ENCODE results near the gene MAML3. TPM values are rescaled to one million over a fixed set of nuclear protein-coding genes. Genes with fewer than 3 reads are reported as not detected.

The MAML3 gene
- total and polyA plus RNA-seq, 4 experiments from 2014 or later = 0.15 to 3.7 (median 1.7) TPM

GRCh38 chr4:139857977-139858376, 296.0 kb downstream of the MAML3 start:
- no peaks in the 10 kb centered on the region for H3K4me1 ChIP-seq (ENCODE audit: insufficient read depth, low read length)
- POLR2A ChIA-PET (ENCODE audit: partially characterized antibody) = no interaction called here
- H3K27ac ChIP-seq (ENCODE audit: low read depth, low read length) = no peak overlapping the region
- Mint-ChIP-seq H3K9me3 (no peaks in the 10 kb centered on the region), H3K4me3 (no peak overlapping the region), H3K27me3 (peaks cover 0 to 6% of the 10 kb centered on the region in 2 donors), H3K4me1 (peaks cover 2 to 17% (median 10%) of the 10 kb centered on the region in 4 donors), H3K36me3 (peaks cover 0 to 3% of the 10 kb centered on the region in 2 donors), H3K27ac (no peak overlapping the region)
- DNase-seq = no peak
- no peaks in the 10 kb centered on the region for H3K36me3 ChIP-seq (ENCODE audit: insufficient read depth, low read length)
- H3K27me3 ChIP-seq (ENCODE audit: insufficient read depth, low read length) = no peaks in the 10 kb centered on the region
- CTCF ChIA-PET (ENCODE audit: partially characterized antibody) = no interaction called here
- H3K9me3 ChIP-seq (ENCODE audit: control insufficient read depth in 1 of 2, low read length in 2 of 2) = no peaks in the 10 kb centered on the region
- intact Hi-C loops (cut with micrococcal nuclease) = no loop called here
- H3K4me3 ChIP-seq (ENCODE audit: low read length in 2 of 2) = no peak overlapping the region

GRCh38 chr4:139857021-139857420, 297.0 kb downstream of the MAML3 start:
- H3K9me3 ChIP-seq (ENCODE audit: control insufficient read depth in 1 of 2, low read length in 2 of 2) = no peaks in the 10 kb centered on the region
- H3K27ac ChIP-seq (ENCODE audit: low read depth, low read length) = no peak overlapping the region
- Mint-ChIP-seq H3K36me3 (peaks cover 0 to 3% of the 10 kb centered on the region in 2 donors), H3K4me1 (peaks cover 2 to 17% (median 10%) of the 10 kb centered on the region in 4 donors), H3K4me3 (peak overlapping the region in 4 of 8 donors; percentile 21 to 46 (median 33)), H3K27ac (peak overlapping the region in 3 of 7 donors; percentile 25 to 43 (median 42)), H3K9me3 (no peaks in the 10 kb centered on the region), H3K27me3 (peaks cover 0 to 3% of the 10 kb centered on the region in 2 donors)
- H3K4me3 ChIP-seq (ENCODE audit: low read length in 2 of 2) = no peak overlapping the region
- H3K27me3 ChIP-seq (ENCODE audit: insufficient read depth, low read length) = no peaks in the 10 kb centered on the region
- intact Hi-C loops (cut with micrococcal nuclease) = no loop called here
- no peaks in the 10 kb centered on the region for H3K4me1 ChIP-seq (ENCODE audit: insufficient read depth, low read length)
- ChIA-PET CTCF (ENCODE audit: partially characterized antibody) (no interaction called here), POLR2A (ENCODE audit: partially characterized antibody) (no interaction called here)
- DNase-seq = peak in 2 of 5 donors; percentile 2 to 16
- no peaks in the 10 kb centered on the region for H3K36me3 ChIP-seq (ENCODE audit: insufficient read depth, low read length)

GRCh38 chr4:139854668-139855403, 299.1 kb downstream of the MAML3 start:
- Histone ChIP-seq H3K27me3 (ENCODE audit: insufficient read depth, low read length) (no peaks in the 10 kb centered on the region), H3K4me1 (ENCODE audit: insufficient read depth, low read length) (no peaks in the 10 kb centered on the region), H3K36me3 (ENCODE audit: insufficient read depth, low read length) (no peaks in the 10 kb centered on the region), H3K4me3 (ENCODE audit: low read length in 2 of 2) (no peak overlapping the region), H3K27ac (ENCODE audit: low read depth, low read length) (no peak overlapping the region), H3K9me3 (ENCODE audit: control insufficient read depth in 1 of 2, low read length in 2 of 2) (no peaks in the 10 kb centered on the region)
- ChIA-PET CTCF (ENCODE audit: partially characterized antibody) (no interaction called here), POLR2A (ENCODE audit: partially characterized antibody) (no interaction called here)
- Mint-ChIP-seq H3K4me1 (peaks cover 2 to 13% (median 10%) of the 10 kb centered on the region in 4 donors), H3K36me3 (no peaks in the 10 kb centered on the region), H3K27me3 (peaks cover 0 to 3% of the 10 kb centered on the region in 2 donors), H3K9me3 (no peaks in the 10 kb centered on the region), H3K4me3 (no peak overlapping the region), H3K27ac (no peak overlapping the region)
- DNase-seq = no peak
- intact Hi-C loops (cut with micrococcal nuclease) = no loop called here

GRCh38 chr4:139853309-139853708, 300.7 kb downstream of the MAML3 start:
- ChIA-PET CTCF (ENCODE audit: partially characterized antibody) (interaction anchor here (1.0 kb wide), 1 partner anchor 10 kb away, joined by 3 read pairs; no protein-coding TSS in a partner anchor), POLR2A (ENCODE audit: partially characterized antibody) (no interaction called here)
- Mint-ChIP-seq H3K27ac (no peak overlapping the region), H3K27me3 (peaks cover 0 to 3% of the 10 kb centered on the region in 2 donors), H3K9me3 (no peaks in the 10 kb centered on the region), H3K4me3 (no peak overlapping the region), H3K4me1 (peaks cover 2 to 13% (median 7%) of the 10 kb centered on the region in 4 donors), H3K36me3 (no peaks in the 10 kb centered on the region)
- Histone ChIP-seq H3K4me3 (ENCODE audit: low read length in 2 of 2) (no peak overlapping the region), H3K36me3 (ENCODE audit: insufficient read depth, low read length) (no peaks in the 10 kb centered on the region), H3K4me1 (ENCODE audit: insufficient read depth, low read length) (no peaks in the 10 kb centered on the region), H3K27ac (ENCODE audit: low read depth, low read length) (no peak overlapping the region), H3K27me3 (ENCODE audit: insufficient read depth, low read length) (no peaks in the 10 kb centered on the region), H3K9me3 (ENCODE audit: control insufficient read depth in 1 of 2, low read length in 2 of 2) (no peaks in the 10 kb centered on the region)
- no peak for DNase-seq
- intact Hi-C loops (cut with micrococcal nuclease) = no loop called here

GRCh38 chr4:139852612-139853269, 301.2 kb downstream of the MAML3 start:
- Histone ChIP-seq H3K27ac (ENCODE audit: low read depth, low read length) (no peak overlapping the region), H3K4me3 (ENCODE audit: low read length in 2 of 2) (no peak overlapping the region), H3K36me3 (ENCODE audit: insufficient read depth, low read length) (no peaks in the 10 kb centered on the region), H3K27me3 (ENCODE audit: insufficient read depth, low read length) (no peaks in the 10 kb centered on the region), H3K9me3 (ENCODE audit: control insufficient read depth in 1 of 2, low read length in 2 of 2) (no peaks in the 10 kb centered on the region), H3K4me1 (ENCODE audit: insufficient read depth, low read length) (no peaks in the 10 kb centered on the region)
- Mint-ChIP-seq H3K27me3 (peaks cover 0 to 3% of the 10 kb centered on the region in 2 donors), H3K9me3 (no peaks in the 10 kb centered on the region), H3K4me3 (no peak overlapping the region), H3K36me3 (no peaks in the 10 kb centered on the region), H3K27ac (no peak overlapping the region), H3K4me1 (peaks cover under 1 to 11% (median 6%) of the 10 kb centered on the region in 4 donors)
- no peak for DNase-seq
- intact Hi-C loops (cut with micrococcal nuclease) = no loop called here
- ChIA-PET CTCF (ENCODE audit: partially characterized antibody) (interaction anchor here (1.0 kb wide), 1 partner anchor 10 kb away, joined by 3 read pairs; no protein-coding TSS in a partner anchor), POLR2A (ENCODE audit: partially characterized antibody) (no interaction called here)

DNA sequence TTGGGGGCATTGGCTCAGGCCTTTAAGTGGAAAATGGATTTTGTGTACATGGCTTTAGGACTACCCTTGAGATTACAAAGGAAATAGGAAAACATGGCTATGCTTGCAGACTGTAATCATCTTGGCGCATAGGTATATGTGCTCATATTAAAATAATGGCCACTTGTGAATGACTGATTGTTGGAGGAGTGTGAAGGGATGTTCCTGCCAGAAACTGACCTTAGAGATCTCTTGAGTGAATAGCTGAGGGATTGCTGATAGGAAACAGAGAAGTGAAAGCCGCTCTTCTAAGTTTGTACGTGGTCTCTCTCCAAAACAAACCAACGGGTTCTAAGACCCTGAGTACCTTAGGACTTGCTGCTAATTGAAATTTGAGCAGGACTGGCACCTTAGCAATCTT, 302.3 kb downstream of the MAML3 start:
- CTCF ChIA-PET (ENCODE audit: partially characterized antibody) = no interaction called here
- no peaks in the 10 kb centered on the region for H3K27me3 ChIP-seq (ENCODE audit: insufficient read depth, low read length)

GRCh38 chr4:139851133-139851532, 302.9 kb downstream of the MAML3 start:
- no peaks in the 10 kb centered on the region for H3K36me3 ChIP-seq (ENCODE audit: insufficient read depth, low read length)
- DNase-seq = no peak
- peaks cover 0 to 3% of the 10 kb centered on the region in 2 donors for H3K27me3 Mint-ChIP-seq
- no peaks in the 10 kb centered on the region for H3K36me3 Mint-ChIP-seq
- H3K9me3 Mint-ChIP-seq = no peaks in the 10 kb centered on the region
- no peak overlapping the region for H3K27ac ChIP-seq (ENCODE audit: low read depth, low read length)
- no peak overlapping the region for H3K27ac Mint-ChIP-seq
- H3K4me3 Mint-ChIP-seq = no peak overlapping the region
- CTCF ChIA-PET (ENCODE audit: partially characterized antibody) = no interaction called here
- H3K4me3 ChIP-seq (ENCODE audit: low read length in 2 of 2) = no peak overlapping the region
- intact Hi-C loops (cut with micrococcal nuclease) = no loop called here
- H3K4me1 ChIP-seq (ENCODE audit: insufficient read depth, low read length) = no peaks in the 10 kb centered on the region
- POLR2A ChIA-PET (ENCODE audit: partially characterized antibody) = no interaction called here
- H3K27me3 ChIP-seq (ENCODE audit: insufficient read depth, low read length) = no peaks in the 10 kb centered on the region
- H3K9me3 ChIP-seq (ENCODE audit: control insufficient read depth in 1 of 2, low read length in 2 of 2) = no peaks in the 10 kb centered on the region
- H3K4me1 Mint-ChIP-seq = no peaks in the 10 kb centered on the region

More for the DNA sequence above, 302.3 kb downstream of the MAML3 start:
- Mint-ChIP-seq H3K4me1 (peaks cover 0 to under 1% (median under 1%) of the 10 kb centered on the region in 4 donors), H3K9me3 (no peaks in the 10 kb centered on the region), H3K4me3 (no peak overlapping the region), H3K27me3 (peaks cover 0 to 3% of the 10 kb centered on the region in 2 donors), H3K27ac (no peak overlapping the region), H3K36me3 (no peaks in the 10 kb centered on the region)
- Histone ChIP-seq H3K9me3 (ENCODE audit: control insufficient read depth in 1 of 2, low read length in 2 of 2) (no peaks in the 10 kb centered on the region), H3K36me3 (ENCODE audit: insufficient read depth, low read length) (no peaks in the 10 kb centered on the region), H3K27ac (ENCODE audit: low read depth, low read length) (no peak overlapping the region), H3K4me3 (ENCODE audit: low read length in 2 of 2) (no peak overlapping the region), H3K4me1 (ENCODE audit: insufficient read depth, low read length) (no peaks in the 10 kb centered on the region)
- intact Hi-C loops (cut with micrococcal nuclease) = no loop called here
- DNase-seq = no peak
- POLR2A ChIA-PET (ENCODE audit: partially characterized antibody) = no interaction called here
